ENCODE measurements around the gene RMND1. TPM values are rescaled to one million over a fixed set of nuclear protein-coding genes. Genes with fewer than 3 reads are reported as not detected.

RMND1 gene
- total RNA-seq, 4 donors from 2014 or later: 18.4 to 31.8 (median 27.0) TPM

GRCh38 chr6:151399679-151400078 is 52.2 kb downstream of the RMND1 start:
- TF ChIP-seq POLR2A (IDR thresholded peaks at IDR 0.05) (no peak), EP300 (IDR thresholded peaks at IDR 0.05) (no peak)
- TF ChIP-seq, protein P1, sequence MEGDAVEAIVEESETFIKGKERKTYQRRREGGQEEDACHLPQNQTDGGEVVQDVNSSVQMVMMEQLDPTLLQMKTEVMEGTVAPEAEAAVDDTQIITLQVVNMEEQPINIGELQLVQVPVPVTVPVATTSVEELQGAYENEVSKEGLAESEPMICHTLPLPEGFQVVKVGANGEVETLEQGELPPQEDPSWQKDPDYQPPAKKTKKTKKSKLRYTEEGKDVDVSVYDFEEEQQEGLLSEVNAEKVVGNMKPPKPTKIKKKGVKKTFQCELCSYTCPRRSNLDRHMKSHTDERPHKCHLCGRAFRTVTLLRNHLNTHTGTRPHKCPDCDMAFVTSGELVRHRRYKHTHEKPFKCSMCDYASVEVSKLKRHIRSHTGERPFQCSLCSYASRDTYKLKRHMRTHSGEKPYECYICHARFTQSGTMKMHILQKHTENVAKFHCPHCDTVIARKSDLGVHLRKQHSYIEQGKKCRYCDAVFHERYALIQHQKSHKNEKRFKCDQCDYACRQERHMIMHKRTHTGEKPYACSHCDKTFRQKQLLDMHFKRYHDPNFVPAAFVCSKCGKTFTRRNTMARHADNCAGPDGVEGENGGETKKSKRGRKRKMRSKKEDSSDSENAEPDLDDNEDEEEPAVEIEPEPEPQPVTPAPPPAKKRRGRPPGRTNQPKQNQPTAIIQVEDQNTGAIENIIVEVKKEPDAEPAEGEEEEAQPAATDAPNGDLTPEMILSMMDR (IDR thresholded peaks at IDR 0.05): no peak
- no peak overlapping the region for H3K27ac ChIP-seq

GRCh38 chr6:151393410-151393809 is 58.5 kb downstream of the RMND1 start:
- WGBS, 2 donors: 51 to 53% methylated on average over 4 of the region's 4 CpGs
- Histone ChIP-seq H3K9me3 (no peaks in the 10 kb centered on the region), H3K4me1 (peaks cover 0 to 68% (median 29%) of the 10 kb centered on the region in 4 donors), H3K27ac (peak overlapping the region in 2 of 4 donors; percentile 97 to 99), H3K4me3 (no peak overlapping the region), H3K36me3 (no peaks in the 10 kb centered on the region), H3K27me3 (no peaks in the 10 kb centered on the region)
- TF ChIP-seq POLR2A (IDR thresholded peaks at IDR 0.05): no peak
- TF ChIP-seq, protein P1 (IDR thresholded peaks at IDR 0.05): no peak
- no peak for DNase-seq (ENCODE audit: low spot score in 2 of 2)

More at GRCh38 chr6:151399679-151400078, 52.2 kb downstream of the RMND1 start:
- peaks cover 0 to 44% (median 3%) of the 10 kb centered on the region in 4 donors for H3K4me1 ChIP-seq
- H3K9me3 ChIP-seq: no peaks in the 10 kb centered on the region
- peaks cover 0 to 14% (median 0%) of the 10 kb centered on the region in 3 donors for H3K36me3 ChIP-seq
- WGBS, 2 donors: 88 to 92% methylated on average over 3 of the region's 3 CpGs
- DNase-seq (ENCODE audit: low spot score in 2 of 2): no peak
- H3K4me3 ChIP-seq: no peak overlapping the region
- H3K27me3 ChIP-seq: no peaks in the 10 kb centered on the region

GRCh38 chr6:151392427-151392826 is 59.5 kb downstream of the RMND1 start:
- Histone ChIP-seq H3K4me3 (peak overlapping the region in 3 of 4 donors; percentile 84 to 100 (median 89)), H3K4me1 (peaks cover 0 to 72% (median 34%) of the 10 kb centered on the region in 4 donors), H3K27me3 (no peaks in the 10 kb centered on the region), H3K9me3 (no peaks in the 10 kb centered on the region), H3K27ac (peak overlapping the region; percentile 97 to 99 (median 98)), H3K36me3 (no peaks in the 10 kb centered on the region)
- DNase-seq (ENCODE audit: low spot score in 2 of 2): no peak
- TF ChIP-seq, protein P1 (IDR thresholded peaks at IDR 0.05): no peak
- TF ChIP-seq POLR2A (IDR thresholded peaks at IDR 0.05): no peak
- TF ChIP-seq EP300 (IDR thresholded peaks at IDR 0.05): no peak
- WGBS, 2 donors: 2 to 9% methylated on average over 3 of the region's 3 CpGs

GRCh38 chr6:151391471-151392413 is 60.2 kb downstream of the RMND1 start, which contains the start of gene ZBTB2:
Gene ZBTB2, minus strand, starts transcription at chr6:151391559. Its CDS starts 17,922 bp downstream, at chr6:151373637.
- peak; percentile 42 to 61 for DNase-seq (ENCODE audit: low spot score in 2 of 2)
- Histone ChIP-seq H3K4me3 (peak within 1 kb of the TSS; percentile 84 to 100 (median 92)), H3K27me3 (no peaks in the 10 kb centered on the region), H3K9me3 (no peaks in the 10 kb centered on the region), H3K36me3 (no peaks in the 10 kb centered on the region), H3K4me1 (peaks cover 0 to 68% (median 35%) of the 10 kb centered on the region in 4 donors), H3K27ac (peak within 1 kb of the TSS; percentile 97 to 99 (median 98))
- 2 to 4% methylated on average over 11 to 36 of the region's 57 CpGs for WGBS, 2 donors
- TF ChIP-seq POLR2A (IDR thresholded peaks at IDR 0.05) (peak in 1 of 2 donors; percentile 34), EP300 (IDR thresholded peaks at IDR 0.05) (no peak)
- TF ChIP-seq, protein P1 (IDR thresholded peaks at IDR 0.05): peak in 1 of 5 experiments; percentile 8
